Measurements from ENCODE around the gene VDR. TPM values are rescaled to one million over a fixed set of nuclear protein-coding genes. Genes with fewer than 3 reads are reported as not detected.

Gene VDR
- total RNA-seq, 1 experiment from 2014 or later, result 9.5 TPM

DNA sequence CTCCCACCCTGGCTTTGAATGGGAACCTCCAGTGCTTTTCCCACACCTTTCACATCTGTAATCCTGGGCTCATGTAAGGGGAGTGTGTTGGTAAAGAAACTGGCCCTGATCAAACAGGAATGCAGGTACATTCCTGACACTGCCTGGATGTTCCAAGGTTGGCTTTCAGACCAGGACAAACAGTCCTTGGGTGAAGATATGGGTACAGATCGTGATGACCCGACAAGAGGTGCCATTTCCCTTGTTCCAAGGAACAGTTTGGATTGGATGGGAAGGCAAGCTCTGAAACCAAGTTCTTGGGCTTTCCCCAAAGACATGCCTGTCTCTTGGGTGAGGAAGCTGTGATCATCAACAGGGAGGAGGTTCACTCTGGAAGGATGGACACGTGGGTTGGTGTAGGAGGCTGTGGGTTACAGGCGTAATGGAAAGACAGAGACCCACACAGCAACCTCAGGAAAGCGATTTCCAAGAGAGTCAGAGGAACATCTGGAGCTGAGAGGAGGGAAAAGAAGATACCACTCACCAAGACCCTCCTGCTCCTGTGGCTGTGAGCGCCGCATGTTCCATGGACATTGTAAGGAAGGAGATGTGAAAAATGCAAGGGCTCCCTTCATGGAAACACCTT is 26.4 kb downstream of the VDR start:
- ChIA-PET CTCF (no interaction called here), RAD21 (ENCODE audit: low non-redundant PET in 1 of 2, low total read pairs in 2 of 2, uncharacterized antibody in 2 of 2, unreplicated experiment in 2 of 2) (no interaction called here), POLR2A (no interaction called here)
- H3K9me3 ChIP-seq (ENCODE audit: control insufficient read depth in 1 of 2, insufficient read depth in 1 of 2, low read depth in 1 of 2, low read length in 2 of 2), result no peaks in the 10 kb centered on the region
- H3K9ac ChIP-seq (ENCODE audit: low read length), result no peak overlapping the region
- TF ChIP-seq ZFX (IDR thresholded peaks at IDR 0.05) (no peak), EZH2 (IDR thresholded peaks at IDR 0.05) (no peak), CBX3 (IDR thresholded peaks at IDR 0.05; ENCODE audit: low read depth) (no peak), SIN3A (IDR thresholded peaks at IDR 0.05; ENCODE audit: low read depth) (no peak), FOSL1 (IDR thresholded peaks at IDR 0.05; ENCODE audit: low read depth) (no peak), CEBPB (IDR thresholded peaks at IDR 0.05; ENCODE audit: low read depth) (no peak), POLR2AphosphoS5 (IDR thresholded peaks at IDR 0.05; ENCODE audit: low read depth, low read length) (no peak), JUND (IDR thresholded peaks at IDR 0.05) (no peak), TCF7L2 (IDR thresholded peaks at IDR 0.05; ENCODE audit: borderline replicate concordance, extremely low read depth, insufficient read depth, insufficient read length) (no peak), ELF1 (IDR thresholded peaks at IDR 0.05; ENCODE audit: borderline replicate concordance, low read depth) (no peak), EGR1 (IDR thresholded peaks at IDR 0.05; ENCODE audit: low read depth) (no peak), EZH2phosphoT487 (IDR thresholded peaks at IDR 0.05; ENCODE audit: borderline replicate concordance) (no peak), SRF (IDR thresholded peaks at IDR 0.05; ENCODE audit: low read depth) (no peak), ZBTB33 (IDR thresholded peaks at IDR 0.05; ENCODE audit: extremely low read depth, insufficient replicate concordance, low read length) (no peak), ATF3 (IDR thresholded peaks at IDR 0.05) (no peak), ZNF274 (IDR thresholded peaks at IDR 0.05; ENCODE audit: low read depth, low read length) (no peak)
- TF ChIP-seq, protein P1, sequence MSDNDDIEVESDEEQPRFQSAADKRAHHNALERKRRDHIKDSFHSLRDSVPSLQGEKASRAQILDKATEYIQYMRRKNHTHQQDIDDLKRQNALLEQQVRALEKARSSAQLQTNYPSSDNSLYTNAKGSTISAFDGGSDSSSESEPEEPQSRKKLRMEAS (IDR thresholded peaks at IDR 0.05), result no peak
- TF ChIP-seq, protein P2, sequence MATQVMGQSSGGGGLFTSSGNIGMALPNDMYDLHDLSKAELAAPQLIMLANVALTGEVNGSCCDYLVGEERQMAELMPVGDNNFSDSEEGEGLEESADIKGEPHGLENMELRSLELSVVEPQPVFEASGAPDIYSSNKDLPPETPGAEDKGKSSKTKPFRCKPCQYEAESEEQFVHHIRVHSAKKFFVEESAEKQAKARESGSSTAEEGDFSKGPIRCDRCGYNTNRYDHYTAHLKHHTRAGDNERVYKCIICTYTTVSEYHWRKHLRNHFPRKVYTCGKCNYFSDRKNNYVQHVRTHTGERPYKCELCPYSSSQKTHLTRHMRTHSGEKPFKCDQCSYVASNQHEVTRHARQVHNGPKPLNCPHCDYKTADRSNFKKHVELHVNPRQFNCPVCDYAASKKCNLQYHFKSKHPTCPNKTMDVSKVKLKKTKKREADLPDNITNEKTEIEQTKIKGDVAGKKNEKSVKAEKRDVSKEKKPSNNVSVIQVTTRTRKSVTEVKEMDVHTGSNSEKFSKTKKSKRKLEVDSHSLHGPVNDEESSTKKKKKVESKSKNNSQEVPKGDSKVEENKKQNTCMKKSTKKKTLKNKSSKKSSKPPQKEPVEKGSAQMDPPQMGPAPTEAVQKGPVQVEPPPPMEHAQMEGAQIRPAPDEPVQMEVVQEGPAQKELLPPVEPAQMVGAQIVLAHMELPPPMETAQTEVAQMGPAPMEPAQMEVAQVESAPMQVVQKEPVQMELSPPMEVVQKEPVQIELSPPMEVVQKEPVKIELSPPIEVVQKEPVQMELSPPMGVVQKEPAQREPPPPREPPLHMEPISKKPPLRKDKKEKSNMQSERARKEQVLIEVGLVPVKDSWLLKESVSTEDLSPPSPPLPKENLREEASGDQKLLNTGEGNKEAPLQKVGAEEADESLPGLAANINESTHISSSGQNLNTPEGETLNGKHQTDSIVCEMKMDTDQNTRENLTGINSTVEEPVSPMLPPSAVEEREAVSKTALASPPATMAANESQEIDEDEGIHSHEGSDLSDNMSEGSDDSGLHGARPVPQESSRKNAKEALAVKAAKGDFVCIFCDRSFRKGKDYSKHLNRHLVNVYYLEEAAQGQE (IDR thresholded peaks at IDR 0.05; ENCODE audit: low read depth), result no peak
- TF ChIP-seq, protein P3, sequence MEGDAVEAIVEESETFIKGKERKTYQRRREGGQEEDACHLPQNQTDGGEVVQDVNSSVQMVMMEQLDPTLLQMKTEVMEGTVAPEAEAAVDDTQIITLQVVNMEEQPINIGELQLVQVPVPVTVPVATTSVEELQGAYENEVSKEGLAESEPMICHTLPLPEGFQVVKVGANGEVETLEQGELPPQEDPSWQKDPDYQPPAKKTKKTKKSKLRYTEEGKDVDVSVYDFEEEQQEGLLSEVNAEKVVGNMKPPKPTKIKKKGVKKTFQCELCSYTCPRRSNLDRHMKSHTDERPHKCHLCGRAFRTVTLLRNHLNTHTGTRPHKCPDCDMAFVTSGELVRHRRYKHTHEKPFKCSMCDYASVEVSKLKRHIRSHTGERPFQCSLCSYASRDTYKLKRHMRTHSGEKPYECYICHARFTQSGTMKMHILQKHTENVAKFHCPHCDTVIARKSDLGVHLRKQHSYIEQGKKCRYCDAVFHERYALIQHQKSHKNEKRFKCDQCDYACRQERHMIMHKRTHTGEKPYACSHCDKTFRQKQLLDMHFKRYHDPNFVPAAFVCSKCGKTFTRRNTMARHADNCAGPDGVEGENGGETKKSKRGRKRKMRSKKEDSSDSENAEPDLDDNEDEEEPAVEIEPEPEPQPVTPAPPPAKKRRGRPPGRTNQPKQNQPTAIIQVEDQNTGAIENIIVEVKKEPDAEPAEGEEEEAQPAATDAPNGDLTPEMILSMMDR (IDR thresholded peaks at IDR 0.05 in 2 of 3, conservative IDR thresholded peaks at IDR 0.05 in 1 of 3; ENCODE audit: borderline replicate concordance in 1 of 3, insufficient read depth in 1 of 3, low read depth in 2 of 3, low read length in 2 of 3), result no peak
- no peak overlapping the region for H3K4me2 ChIP-seq (ENCODE audit: low read length)
- ATAC-seq, result no peak
- no peaks in the 10 kb centered on the region for H4K20me1 ChIP-seq (ENCODE audit: insufficient read depth)
- no peaks in the 10 kb centered on the region for H3K27me3 ChIP-seq (ENCODE audit: insufficient read depth, low read length)
- H3K27ac ChIP-seq (ENCODE audit: low read depth, low read length), result no peak overlapping the region
- no peaks in the 10 kb centered on the region for H3K79me2 ChIP-seq (ENCODE audit: insufficient read depth, low read length)
- H2AFZ ChIP-seq (ENCODE audit: low read depth, low read length, poor library complexity, severe bottlenecking), result no peak overlapping the region
- H3K4me3 ChIP-seq (replicated peaks in 1 of 2; ENCODE audit: low read depth in 1 of 2, low read length in 2 of 2), result no peak overlapping the region
- peaks cover 9 to 21% of the 10 kb centered on the region in 2 experiments; a peak in 3 of 4 replicates for H3K4me1 ChIP-seq (ENCODE audit: control insufficient read depth in 1 of 2, insufficient read depth in 2 of 2, low read length in 2 of 2)
- peaks cover 0 to 3% of the 10 kb centered on the region in 2 experiments; a peak in 1 of 4 replicates for H3K36me3 ChIP-seq (ENCODE audit: control insufficient read depth in 1 of 2, insufficient read depth in 2 of 2, low read length in 2 of 2)
- no peaks in the 10 kb centered on the region for H3K9me2 ChIP-seq (ENCODE audit: insufficient read depth)
- no peak for DNase-seq (ENCODE audit: low read depth, low spot score)
- BruUV-seq (replicated peaks), result no TSS peak
- intact Hi-C loops (cut with micrococcal nuclease), result no loop called here

All from HCT116 (cell line).